ENCODE results near the gene IL21R.

IL21R gene

DNA sequence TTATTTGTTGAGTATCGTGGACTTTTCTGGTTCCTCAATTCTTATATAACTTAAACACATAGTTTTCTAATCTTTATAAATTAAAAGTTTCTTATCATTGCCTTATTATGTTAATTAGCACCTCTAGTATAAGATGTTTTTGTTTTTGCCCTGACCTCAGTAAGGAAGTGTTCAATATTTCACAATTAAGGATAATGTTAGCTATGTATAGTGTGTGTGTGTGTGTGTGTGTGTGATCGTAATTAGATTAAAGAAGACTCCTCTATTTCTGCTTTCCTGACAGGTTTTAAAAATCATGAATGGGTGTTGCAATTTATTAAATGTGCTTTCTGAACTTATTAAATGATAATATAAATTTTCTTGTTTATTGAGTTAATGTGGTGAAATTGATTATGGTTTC is 12.0 kb downstream of the IL21R start:
- in situ Hi-C loops (cut with MboI; ENCODE audit: low sequenced_read_pairs): no loop called here
- Histone ChIP-seq H3K4me1 (no peaks in the 10 kb centered on the region), H3K27me3 (ENCODE audit: low read depth) (no peaks in the 10 kb centered on the region), H3K4me3 (no peak overlapping the region), H3K9me3 (no peaks in the 10 kb centered on the region), H3K36me3 (replicated peaks) (no peaks in the 10 kb centered on the region)
- DNase-seq (ENCODE audit: low spot score in 2 of 2): no peak

DNA sequence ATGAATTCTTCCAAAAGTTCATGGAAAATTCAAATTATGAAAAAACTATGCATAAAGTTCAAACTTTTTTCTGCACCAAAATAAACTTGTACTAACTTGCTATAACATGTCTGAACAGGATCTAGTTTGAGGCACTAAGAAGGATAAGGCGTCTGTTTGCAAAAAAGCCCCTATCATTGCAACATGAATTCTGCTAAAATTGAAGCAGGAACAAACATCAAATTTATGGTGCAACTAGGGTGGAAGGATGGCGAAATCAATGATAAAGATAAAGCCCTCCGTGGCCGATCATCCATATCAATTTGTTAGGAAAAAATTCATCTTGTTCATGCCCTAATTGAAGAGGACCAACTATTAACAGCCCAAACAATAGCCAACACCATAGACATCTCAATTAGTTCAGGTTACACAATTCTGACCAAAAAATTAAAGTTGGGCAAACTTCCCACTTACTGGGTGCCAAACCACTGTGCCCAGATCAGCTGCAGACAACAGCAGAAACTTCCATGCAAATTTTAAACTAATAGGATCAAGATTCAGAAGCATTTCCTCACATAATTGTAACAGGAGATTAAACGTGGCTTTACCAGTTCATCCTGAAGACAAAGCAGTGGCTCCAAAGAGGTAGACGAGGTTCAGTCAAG is 12.9 kb downstream of the IL21R start:
- Histone ChIP-seq H3K9me3 (no peaks in the 10 kb centered on the region), H3K4me3 (no peak overlapping the region), H3K36me3 (replicated peaks) (no peaks in the 10 kb centered on the region), H3K4me1 (no peaks in the 10 kb centered on the region), H3K27me3 (ENCODE audit: low read depth) (no peaks in the 10 kb centered on the region)
- in situ Hi-C loops (cut with MboI; ENCODE audit: low sequenced_read_pairs): no loop called here
- no peak for DNase-seq (ENCODE audit: low spot score in 2 of 2)

DNA sequence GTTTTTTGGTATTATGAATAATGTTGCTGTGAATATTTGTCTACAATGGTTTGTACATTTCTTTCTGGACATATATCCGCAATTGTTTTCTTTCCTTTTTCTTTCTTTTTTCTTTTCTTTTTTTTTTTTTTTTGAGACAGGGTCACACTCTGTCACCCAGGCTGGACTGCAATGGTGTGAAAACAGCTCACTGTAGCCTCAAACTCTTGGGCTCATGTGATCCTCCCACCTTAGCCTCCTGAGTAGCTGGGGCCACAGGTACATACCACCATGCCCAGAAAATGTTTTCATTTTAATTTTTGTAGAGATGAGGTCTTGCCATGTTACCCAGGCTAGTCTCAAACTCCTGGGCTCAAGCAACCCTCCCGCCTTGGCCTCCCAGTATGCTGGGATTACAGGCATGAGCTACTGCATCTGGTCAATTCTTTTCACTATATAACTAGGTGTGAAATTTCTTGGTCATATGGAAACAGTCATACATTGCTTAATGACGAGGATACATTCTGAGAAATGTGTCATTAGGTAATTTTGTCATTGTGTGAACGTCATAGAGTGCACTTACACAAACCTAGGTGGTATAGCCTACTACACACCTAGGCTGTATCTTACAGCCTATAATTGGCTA is 15.2 kb downstream of the IL21R start:
- in situ Hi-C loops (cut with MboI; ENCODE audit: low sequenced_read_pairs): no loop called here
- no peaks in the 10 kb centered on the region for H3K4me1 ChIP-seq
- no peak overlapping the region for H3K4me3 ChIP-seq
- DNase-seq (ENCODE audit: low spot score in 2 of 2): no peak
- H3K9me3 ChIP-seq: no peaks in the 10 kb centered on the region
- H3K36me3 ChIP-seq (replicated peaks): no peaks in the 10 kb centered on the region
- no peaks in the 10 kb centered on the region for H3K27me3 ChIP-seq (ENCODE audit: low read depth)

- DNase-seq (ENCODE audit: low spot score in 2 of 2): no peak
- Histone ChIP-seq H3K27me3 (ENCODE audit: low read depth) (no peaks in the 10 kb centered on the region), H3K4me1 (no peaks in the 10 kb centered on the region), H3K36me3 (replicated peaks) (no peaks in the 10 kb centered on the region), H3K9me3 (no peaks in the 10 kb centered on the region), H3K4me3 (no peak overlapping the region)
- in situ Hi-C loops (cut with MboI; ENCODE audit: low sequenced_read_pairs): no loop called here
Measured at GRCh38 chr16:27421961-27422740, 20.2 kb downstream of the IL21R start.

GRCh38 chr16:27424772-27425498 is 23.0 kb downstream of the IL21R start:
- DNase-seq (ENCODE audit: low spot score in 2 of 2): no peak
- Histone ChIP-seq H3K27me3 (ENCODE audit: low read depth) (no peaks in the 10 kb centered on the region), H3K4me3 (no peak overlapping the region), H3K36me3 (replicated peaks) (no peaks in the 10 kb centered on the region), H3K9me3 (no peaks in the 10 kb centered on the region), H3K4me1 (no peaks in the 10 kb centered on the region)
- in situ Hi-C loops (cut with MboI; ENCODE audit: low sequenced_read_pairs): no loop called here

- no peaks in the 10 kb centered on the region for H3K4me1 ChIP-seq
- no peak for DNase-seq (ENCODE audit: low spot score in 2 of 2)
- no peaks in the 10 kb centered on the region; the same call in 1 of the 2 replicates for H3K27me3 ChIP-seq (ENCODE audit: low read depth)
- no peak overlapping the region for H3K4me3 ChIP-seq
- in situ Hi-C loops (cut with MboI; ENCODE audit: low sequenced_read_pairs): no loop called here
- H3K9me3 ChIP-seq: no peaks in the 10 kb centered on the region
- no peaks in the 10 kb centered on the region for H3K36me3 ChIP-seq (replicated peaks)
Measured at GRCh38 chr16:27425961-27426360, 24.0 kb downstream of the IL21R start.

DNA sequence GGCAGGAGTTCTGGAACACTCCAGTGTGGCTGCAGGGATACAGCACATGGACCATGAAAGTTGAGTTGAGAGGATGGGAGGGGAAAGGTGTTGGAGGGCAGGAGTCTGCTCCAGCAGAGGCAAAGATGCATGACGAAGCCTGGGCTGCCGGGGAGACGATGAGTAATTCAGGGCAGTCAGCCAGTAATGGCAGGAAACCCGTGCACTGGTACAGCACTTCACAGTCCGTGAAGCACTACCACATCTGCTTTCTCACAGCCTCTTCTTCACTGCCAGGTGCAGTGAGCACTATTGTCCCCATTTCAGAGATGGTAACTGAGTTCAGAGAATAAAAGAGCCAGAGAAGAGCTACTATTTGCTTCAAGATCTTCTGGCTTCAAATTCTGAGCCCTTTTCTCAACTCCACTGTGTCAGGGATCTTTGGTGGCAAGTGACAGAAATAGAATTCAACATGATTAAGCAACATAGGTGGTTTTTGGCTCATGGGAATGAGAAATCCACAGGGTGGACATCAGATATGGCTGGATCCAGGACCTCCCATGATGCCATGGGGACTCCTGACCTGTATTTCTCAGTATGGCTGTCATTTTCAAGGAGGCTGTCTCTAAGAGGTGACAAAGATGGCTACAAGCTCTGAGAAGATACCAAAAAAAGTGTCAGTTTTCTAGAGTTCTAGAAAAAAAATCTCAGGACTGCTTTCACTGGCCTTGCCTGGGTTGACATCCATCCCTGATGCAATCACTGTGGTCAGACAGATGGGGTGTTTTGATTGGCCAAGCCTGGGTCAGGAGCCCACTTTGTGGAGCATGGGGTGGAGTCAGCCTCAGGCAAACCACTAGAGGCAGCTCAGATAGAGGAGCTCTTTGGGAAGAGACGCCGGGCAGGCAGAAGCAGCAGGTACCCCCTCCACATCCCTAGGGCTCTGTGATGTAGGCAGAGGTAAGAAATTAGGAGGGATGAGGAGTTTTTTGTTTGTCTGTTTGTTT is 24.7 kb downstream of the IL21R start:
- DNase-seq (ENCODE audit: low spot score in 2 of 2): peak in 1 of 2 experiments; percentile 58
- no peaks in the 10 kb centered on the region; the same call in 1 of the 2 replicates for H3K27me3 ChIP-seq (ENCODE audit: low read depth)
- H3K9me3 ChIP-seq: no peaks in the 10 kb centered on the region
- in situ Hi-C loops (cut with MboI; ENCODE audit: low sequenced_read_pairs): no loop called here
- H3K4me1 ChIP-seq: no peaks in the 10 kb centered on the region
- H3K4me3 ChIP-seq: no peak overlapping the region; the same call in 1 of the 2 replicates
- H3K36me3 ChIP-seq (replicated peaks): no peaks in the 10 kb centered on the region

DNA sequence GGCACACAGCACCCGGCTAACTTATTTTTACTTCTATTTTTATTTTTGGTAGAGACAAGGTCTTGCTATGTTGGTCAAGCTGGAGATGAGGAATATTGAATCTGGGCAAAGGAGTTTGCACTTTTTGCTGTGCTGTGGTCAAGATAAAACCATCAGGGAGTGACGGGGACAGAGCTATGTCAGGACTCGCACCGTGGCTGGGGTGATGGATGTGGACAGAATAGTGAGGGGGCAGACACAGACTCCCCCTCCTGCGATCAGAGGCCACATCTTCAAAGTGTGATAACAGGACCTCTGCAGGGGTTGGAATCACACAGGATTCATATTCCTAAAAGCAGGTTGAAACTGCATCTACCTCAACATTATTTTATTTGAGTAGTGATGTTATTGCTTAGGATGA is 25.6 kb downstream of the IL21R start:
- Histone ChIP-seq H3K36me3 (replicated peaks) (no peaks in the 10 kb centered on the region), H3K4me3 (no peak overlapping the region), H3K27me3 (ENCODE audit: low read depth) (no peaks in the 10 kb centered on the region; the same call in 1 of the 2 replicates), H3K9me3 (no peaks in the 10 kb centered on the region), H3K4me1 (no peaks in the 10 kb centered on the region)
- in situ Hi-C loops (cut with MboI; ENCODE audit: low sequenced_read_pairs): no loop called here
- DNase-seq (ENCODE audit: low spot score in 2 of 2): no peak

- H3K4me3 ChIP-seq: no peak overlapping the region
- H3K4me1 ChIP-seq: no peaks in the 10 kb centered on the region
- no peaks in the 10 kb centered on the region for H3K9me3 ChIP-seq
- no peak for DNase-seq (ENCODE audit: low spot score in 2 of 2)
- in situ Hi-C loops (cut with MboI; ENCODE audit: low sequenced_read_pairs): no loop called here
- no peaks in the 10 kb centered on the region for H3K36me3 ChIP-seq (replicated peaks)
- H3K27me3 ChIP-seq (ENCODE audit: low read depth): no peaks in the 10 kb centered on the region; the same call in 1 of the 2 replicates
Measured at GRCh38 chr16:27428026-27428785, 26.2 kb downstream of the IL21R start.

DNA sequence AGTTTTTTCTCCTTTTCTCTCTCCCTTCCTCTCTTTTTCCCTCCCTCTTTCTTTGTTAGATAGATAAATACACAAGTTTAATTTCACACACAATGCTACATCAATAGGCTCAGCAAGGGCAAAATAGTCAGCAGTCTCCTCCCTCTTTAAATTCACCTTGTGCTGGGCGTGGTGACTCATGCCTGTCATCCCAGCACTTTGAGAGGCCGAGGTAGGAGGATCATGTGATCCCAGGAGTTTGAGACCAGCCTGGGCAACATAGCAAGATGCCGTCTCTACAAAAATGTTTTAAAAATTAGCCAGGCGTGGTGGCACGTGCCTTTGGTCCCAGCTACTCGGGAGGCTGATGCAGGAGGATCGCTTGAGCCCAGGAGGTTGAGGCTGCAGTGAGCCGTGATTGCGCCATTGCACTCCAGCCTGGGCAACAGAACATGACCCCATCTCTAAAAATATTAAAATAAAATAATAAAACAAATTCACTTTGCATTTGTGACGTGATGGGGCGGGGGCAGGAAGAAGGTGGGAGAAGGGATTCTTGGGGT is 27.4 kb downstream of the IL21R start:
- no peaks in the 10 kb centered on the region; the same call in 1 of the 2 replicates for H3K27me3 ChIP-seq (ENCODE audit: low read depth)
- in situ Hi-C loops (cut with MboI; ENCODE audit: low sequenced_read_pairs): no loop called here
- no peaks in the 10 kb centered on the region for H3K36me3 ChIP-seq (replicated peaks)
- no peak overlapping the region for H3K4me3 ChIP-seq
- H3K9me3 ChIP-seq: no peaks in the 10 kb centered on the region
- no peak for DNase-seq (ENCODE audit: low spot score in 2 of 2)
- H3K4me1 ChIP-seq: no peaks in the 10 kb centered on the region

DNA sequence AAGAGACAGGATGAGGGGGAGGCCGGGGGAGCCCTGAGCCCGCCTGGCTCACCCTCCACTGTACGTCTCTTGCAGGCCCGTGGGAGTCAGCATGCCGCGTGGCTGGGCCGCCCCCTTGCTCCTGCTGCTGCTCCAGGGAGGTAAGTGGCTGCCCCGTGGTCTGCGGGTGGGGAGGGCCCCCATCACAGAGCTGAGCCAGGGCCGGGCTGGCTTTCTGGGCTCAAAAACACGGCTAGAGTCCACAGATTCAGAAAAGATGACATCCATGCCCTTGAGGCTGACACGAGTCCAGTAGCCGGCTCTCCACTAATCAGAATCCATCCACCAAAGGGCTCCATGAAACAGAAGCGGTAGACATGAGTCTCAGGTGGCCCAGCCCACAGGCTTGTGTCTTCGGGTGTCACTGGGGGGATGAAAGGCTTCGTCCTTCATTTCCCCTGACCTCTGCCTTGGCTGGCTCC is 28.0 kb downstream of the IL21R start:
- Histone ChIP-seq H3K36me3 (replicated peaks) (no peaks in the 10 kb centered on the region), H3K9me3 (no peaks in the 10 kb centered on the region), H3K27me3 (ENCODE audit: low read depth) (no peaks in the 10 kb centered on the region; the same call in 1 of the 2 replicates), H3K4me1 (no peaks in the 10 kb centered on the region), H3K4me3 (no peak overlapping the region)
- in situ Hi-C loops (cut with MboI; ENCODE audit: low sequenced_read_pairs): no loop called here
- DNase-seq (ENCODE audit: low spot score in 2 of 2): no peak

GRCh38 chr16:27430512-27430911 is 28.5 kb downstream of the IL21R start:
- DNase-seq (ENCODE audit: low spot score in 2 of 2): no peak
- no peaks in the 10 kb centered on the region for H3K9me3 ChIP-seq
- no peak overlapping the region for H3K4me3 ChIP-seq
- in situ Hi-C loops (cut with MboI; ENCODE audit: low sequenced_read_pairs): no loop called here
- no peaks in the 10 kb centered on the region; the same call in 1 of the 2 replicates for H3K27me3 ChIP-seq (ENCODE audit: low read depth)
- H3K4me1 ChIP-seq: no peaks in the 10 kb centered on the region
- no peaks in the 10 kb centered on the region for H3K36me3 ChIP-seq (replicated peaks)

Data from HAP-1 (cell line).